LNCAP (cell line): ENCODE data around the gene NVL.

Experiments
- TF ChIP-seq, protein P1 (sequence below): fragments of 450-650 bp; IDR thresholded peaks from 2 replicates; pipeline ENCODE4 v1.5.1; 2017; ENCODE audit warnings: mild to moderate bottlenecking

The NVL gene

DNA sequence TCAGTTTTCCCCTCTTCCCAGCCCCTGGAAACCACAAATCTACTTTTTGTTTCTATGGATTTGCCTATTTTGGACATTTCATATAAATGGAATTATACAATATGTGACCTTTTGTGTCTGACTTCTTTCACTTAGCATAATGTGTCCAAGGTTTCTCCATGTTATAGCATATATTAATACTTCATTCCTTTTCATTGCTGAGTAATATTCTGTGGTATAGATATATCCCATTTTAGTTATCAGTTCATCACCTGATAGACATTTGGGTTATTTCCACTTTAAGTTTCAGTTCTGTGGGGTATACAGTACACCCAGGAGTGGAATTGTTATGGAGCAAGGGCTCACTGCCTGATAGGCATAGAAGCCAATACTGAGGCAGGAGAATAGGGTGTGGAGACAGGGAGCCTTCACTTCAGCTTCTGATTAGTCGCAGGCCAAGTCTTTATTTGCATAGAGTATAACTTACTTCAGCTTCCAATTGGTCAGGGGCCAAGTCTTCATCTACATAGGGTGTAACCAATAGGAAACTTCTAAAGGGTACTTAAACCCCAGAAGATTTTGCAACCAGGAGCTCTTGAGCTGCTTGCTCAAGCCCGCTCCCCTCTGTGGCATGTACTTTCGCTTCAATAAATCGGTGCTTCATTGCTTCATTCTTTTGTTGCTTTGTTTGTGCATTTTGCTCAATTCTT lies 8.3 kb upstream of the NVL start:
- TF ChIP-seq, protein P1, sequence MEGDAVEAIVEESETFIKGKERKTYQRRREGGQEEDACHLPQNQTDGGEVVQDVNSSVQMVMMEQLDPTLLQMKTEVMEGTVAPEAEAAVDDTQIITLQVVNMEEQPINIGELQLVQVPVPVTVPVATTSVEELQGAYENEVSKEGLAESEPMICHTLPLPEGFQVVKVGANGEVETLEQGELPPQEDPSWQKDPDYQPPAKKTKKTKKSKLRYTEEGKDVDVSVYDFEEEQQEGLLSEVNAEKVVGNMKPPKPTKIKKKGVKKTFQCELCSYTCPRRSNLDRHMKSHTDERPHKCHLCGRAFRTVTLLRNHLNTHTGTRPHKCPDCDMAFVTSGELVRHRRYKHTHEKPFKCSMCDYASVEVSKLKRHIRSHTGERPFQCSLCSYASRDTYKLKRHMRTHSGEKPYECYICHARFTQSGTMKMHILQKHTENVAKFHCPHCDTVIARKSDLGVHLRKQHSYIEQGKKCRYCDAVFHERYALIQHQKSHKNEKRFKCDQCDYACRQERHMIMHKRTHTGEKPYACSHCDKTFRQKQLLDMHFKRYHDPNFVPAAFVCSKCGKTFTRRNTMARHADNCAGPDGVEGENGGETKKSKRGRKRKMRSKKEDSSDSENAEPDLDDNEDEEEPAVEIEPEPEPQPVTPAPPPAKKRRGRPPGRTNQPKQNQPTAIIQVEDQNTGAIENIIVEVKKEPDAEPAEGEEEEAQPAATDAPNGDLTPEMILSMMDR, result no peak

DNA sequence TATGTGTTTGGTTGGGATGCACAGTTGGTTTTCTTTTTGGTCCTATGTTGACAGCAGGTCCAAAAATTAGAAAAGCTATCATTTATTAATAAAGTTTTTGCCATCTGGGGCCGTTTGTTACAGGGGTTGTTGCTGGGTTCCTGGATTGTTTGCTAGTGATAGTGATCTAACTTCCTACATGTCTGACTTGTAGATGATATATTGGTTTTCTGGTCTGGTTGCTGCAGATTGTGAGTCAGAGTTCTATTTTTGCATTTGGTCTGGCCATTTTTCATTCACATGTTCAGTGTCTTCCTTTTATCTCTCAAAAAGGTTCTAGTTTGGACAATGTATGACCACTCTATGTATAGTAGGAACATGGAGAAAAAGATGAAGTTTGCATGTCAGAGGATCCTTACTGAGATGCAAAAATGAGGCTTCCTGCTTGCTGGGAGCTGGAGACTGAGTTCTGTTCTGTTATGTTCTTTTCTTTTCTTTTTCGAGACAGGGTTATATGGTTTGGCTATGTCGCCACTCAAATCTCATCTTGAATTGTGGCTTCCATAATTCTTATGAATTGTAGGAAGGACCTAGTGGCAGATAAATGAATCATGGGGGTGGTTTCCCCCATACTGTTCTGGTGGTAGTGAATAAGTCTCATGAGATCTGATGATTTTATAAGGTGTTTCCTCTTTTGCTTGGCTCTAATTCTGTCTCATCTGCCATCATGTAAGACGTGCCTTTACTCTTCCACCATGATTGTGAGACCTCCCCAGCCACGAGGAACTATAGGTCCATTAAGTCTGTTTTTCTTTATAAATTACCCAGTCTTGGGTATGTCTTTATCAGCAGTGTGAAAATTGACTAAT lies 4.2 kb upstream of the NVL start:
- TF ChIP-seq, protein P1, result no peak

DNA sequence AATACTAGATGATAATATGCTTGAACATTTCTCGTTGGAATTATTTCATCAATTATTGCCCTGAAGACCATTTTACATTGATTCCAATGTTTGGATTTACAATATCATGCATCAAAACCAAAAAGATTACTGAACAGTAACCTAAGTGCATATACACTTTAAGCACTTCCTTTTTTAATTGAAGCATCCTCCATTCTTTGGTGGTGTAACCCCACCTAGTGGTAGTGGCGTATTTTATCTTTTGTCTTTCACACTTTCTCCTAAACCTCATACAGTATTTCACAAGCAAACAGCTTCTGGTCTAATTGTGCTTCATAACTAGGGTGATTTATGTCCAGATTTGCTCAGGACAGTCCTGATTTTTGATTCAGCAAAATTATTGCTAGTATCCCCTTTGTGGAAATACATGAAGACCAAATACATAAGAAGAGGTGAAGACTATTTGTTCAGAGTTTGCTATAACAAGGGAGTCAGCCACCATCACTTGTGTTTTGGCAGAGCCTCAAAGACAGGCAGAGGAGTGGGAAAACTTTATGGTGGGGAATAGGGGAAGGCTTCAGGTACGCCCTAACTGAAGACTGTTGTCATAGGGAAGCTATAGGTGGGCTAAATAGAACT lies 3.4 kb upstream of the NVL start:
- TF ChIP-seq, protein P1, result peak; percentile 79

DNA sequence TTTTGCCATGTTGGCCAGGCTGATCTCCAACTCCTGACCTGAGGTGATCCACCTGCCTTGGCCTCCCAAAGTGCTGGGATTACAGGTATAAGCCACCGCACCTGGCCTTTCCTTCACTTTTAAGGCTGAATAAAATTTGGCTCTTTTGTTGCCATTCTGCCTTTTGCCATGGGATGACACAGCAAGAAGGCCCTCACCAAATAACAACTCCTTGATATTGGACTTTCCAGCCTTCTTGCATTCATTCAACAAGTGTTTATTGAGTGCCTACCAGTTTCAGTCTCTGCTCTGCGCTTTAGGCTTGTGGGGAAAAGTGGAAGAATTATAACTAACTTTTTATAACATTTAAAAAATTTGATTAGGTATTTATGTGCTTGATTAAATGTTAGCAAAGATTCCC lies 1.9 kb upstream of the NVL start:
- TF ChIP-seq, protein P1, result no peak

DNA sequence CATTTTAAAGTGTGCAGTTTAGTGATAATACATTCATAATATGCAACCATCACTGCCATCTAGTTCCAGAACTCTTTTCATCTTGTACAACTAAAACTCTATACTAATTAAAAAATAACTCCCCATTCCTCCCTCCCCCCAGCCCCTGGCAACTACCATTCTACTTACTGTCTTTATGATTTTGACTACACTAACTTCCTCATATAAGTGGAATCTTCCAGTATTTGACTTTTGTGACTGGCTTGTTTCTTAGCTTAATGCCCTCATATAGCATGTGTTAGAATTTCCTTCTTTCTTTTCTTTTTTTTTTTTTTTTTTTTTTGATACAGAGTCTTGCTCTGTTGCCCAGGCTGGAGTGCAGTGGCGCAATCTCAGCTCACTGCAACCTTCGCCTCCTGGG lies 1.4 kb upstream of the NVL start:
- TF ChIP-seq, protein P1, result no peak

DNA sequence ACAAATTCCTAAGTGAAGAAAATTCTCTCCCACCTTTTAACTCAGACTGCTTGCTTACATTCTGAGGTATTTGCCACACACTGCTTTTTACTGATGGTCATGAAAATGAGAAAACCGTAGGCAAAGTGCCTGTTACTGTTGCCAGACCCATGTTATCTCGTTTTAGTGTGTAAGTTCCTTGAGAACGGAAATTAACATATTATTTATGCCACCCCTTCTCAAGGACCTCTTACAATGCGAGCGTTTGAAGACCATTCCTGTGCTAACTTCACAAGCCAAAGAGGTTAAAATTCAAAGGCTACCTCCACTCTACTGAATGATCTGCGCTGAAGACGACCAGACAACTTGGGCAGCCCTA lies 509 bp downstream of the NVL start:
- TF ChIP-seq, protein P1, result no peak

DNA sequence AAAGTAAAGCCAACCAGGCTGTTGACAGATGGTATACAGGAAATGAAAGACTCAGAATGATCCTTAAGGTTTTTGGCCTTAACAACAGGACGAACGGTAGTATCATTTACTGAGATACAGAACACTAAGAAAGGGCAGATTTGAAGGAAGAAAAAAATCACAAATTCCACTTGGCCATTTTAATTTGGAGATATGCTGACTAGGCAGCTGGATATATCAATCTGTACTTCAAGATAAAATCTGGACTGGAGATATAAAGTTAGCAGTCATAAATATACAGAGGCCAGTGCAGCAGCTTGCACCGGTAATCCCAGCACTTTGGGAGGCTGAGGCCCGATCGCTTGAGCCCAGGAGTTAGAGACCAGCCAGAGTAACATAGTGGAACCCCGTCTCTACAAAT lies 1.3 kb downstream of the NVL start:
- TF ChIP-seq, protein P1, result no peak
